B cell (primary cell): ENCODE results near the gene SLCO3A1.

Experiments
- EZH2 ChIP-seq: IDR thresholded peaks from 2 replicates; pipeline ENCODE4 v1.6.1; 2012; ENCODE audit warnings: borderline replicate concordance, low read depth, mild to moderate bottlenecking, moderate library complexity, low read length; ENCODE audit not compliant: insufficient read depth, poor library complexity, severe bottlenecking
- TF ChIP-seq, protein P1 (sequence below): fragments of 200-600 bp; IDR thresholded peaks from one replicate; pipeline ENCODE4 v1.8.0; 2022; ENCODE audit warnings: antibody characterized with exemption, mild to moderate bottlenecking

DNA sequence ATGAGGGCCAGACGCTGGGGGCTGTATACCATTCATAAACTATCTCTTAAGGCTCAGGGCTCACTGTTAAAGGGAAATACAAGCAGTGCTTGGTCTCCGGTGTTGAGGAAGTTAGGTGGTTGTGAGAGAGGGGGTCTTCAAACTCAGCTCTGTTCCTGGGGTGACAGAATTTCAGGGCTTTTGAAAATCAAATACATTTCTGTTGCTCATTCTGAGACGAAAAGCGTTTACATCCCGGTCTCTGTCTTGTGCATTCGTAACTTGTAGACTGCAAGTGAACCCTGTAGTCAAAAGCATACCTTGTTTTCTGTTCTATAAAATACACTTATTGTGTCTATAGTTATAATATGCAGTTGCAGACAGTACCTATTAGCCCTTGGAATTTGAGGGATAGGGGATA, 1.7 kb downstream of the SLCO3A1 start:
- TF ChIP-seq, protein P1, sequence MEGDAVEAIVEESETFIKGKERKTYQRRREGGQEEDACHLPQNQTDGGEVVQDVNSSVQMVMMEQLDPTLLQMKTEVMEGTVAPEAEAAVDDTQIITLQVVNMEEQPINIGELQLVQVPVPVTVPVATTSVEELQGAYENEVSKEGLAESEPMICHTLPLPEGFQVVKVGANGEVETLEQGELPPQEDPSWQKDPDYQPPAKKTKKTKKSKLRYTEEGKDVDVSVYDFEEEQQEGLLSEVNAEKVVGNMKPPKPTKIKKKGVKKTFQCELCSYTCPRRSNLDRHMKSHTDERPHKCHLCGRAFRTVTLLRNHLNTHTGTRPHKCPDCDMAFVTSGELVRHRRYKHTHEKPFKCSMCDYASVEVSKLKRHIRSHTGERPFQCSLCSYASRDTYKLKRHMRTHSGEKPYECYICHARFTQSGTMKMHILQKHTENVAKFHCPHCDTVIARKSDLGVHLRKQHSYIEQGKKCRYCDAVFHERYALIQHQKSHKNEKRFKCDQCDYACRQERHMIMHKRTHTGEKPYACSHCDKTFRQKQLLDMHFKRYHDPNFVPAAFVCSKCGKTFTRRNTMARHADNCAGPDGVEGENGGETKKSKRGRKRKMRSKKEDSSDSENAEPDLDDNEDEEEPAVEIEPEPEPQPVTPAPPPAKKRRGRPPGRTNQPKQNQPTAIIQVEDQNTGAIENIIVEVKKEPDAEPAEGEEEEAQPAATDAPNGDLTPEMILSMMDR, result no peak
- no peak for TF ChIP-seq EZH2
